SU-DHL-6 (cell line): Measurements from ENCODE around the gene MAIP1.

Experiments used
- EZH2phosphoT487 ChIP-seq: fragments of 200-600 bp; sonication (generic), shearing (Covaris generic); conservative IDR thresholded peaks from 2 replicates; pipeline ENCODE4 v1.6.1; 2018; ENCODE audit warnings: mild to moderate bottlenecking, antibody characterized with exemption, low read length, moderate library complexity, mixed read lengths
- TF ChIP-seq, protein P1 (sequence below): fragments of 200-600 bp; sonication (generic); IDR thresholded peaks from one replicate; pipeline ENCODE4 v1.5.1; 2017; ENCODE audit warnings: antibody characterized with exemption, mild to moderate bottlenecking, low read length, moderate library complexity; ENCODE audit not compliant: insufficient read depth, poor library complexity, severe bottlenecking

GRCh38 chr2:199929262-199929661 is 26.1 kb upstream of the MAIP1 start:
- TF ChIP-seq, protein P1, sequence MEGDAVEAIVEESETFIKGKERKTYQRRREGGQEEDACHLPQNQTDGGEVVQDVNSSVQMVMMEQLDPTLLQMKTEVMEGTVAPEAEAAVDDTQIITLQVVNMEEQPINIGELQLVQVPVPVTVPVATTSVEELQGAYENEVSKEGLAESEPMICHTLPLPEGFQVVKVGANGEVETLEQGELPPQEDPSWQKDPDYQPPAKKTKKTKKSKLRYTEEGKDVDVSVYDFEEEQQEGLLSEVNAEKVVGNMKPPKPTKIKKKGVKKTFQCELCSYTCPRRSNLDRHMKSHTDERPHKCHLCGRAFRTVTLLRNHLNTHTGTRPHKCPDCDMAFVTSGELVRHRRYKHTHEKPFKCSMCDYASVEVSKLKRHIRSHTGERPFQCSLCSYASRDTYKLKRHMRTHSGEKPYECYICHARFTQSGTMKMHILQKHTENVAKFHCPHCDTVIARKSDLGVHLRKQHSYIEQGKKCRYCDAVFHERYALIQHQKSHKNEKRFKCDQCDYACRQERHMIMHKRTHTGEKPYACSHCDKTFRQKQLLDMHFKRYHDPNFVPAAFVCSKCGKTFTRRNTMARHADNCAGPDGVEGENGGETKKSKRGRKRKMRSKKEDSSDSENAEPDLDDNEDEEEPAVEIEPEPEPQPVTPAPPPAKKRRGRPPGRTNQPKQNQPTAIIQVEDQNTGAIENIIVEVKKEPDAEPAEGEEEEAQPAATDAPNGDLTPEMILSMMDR, result no peak
- no peak for TF ChIP-seq EZH2phosphoT487
